ENCODE results near the gene DDC. TPM values are rescaled to one million over a fixed set of nuclear protein-coding genes. Genes with fewer than 3 reads are reported as not detected.
"Not testable (repeated sequence)": the region's sequence is repeated elsewhere in the genome, so short reads cannot be mapped to it uniquely, and the experiment has no call there.

Gene DDC
- total RNA-seq, 1 donor from 2014 or later = 0.82 TPM

DNA sequence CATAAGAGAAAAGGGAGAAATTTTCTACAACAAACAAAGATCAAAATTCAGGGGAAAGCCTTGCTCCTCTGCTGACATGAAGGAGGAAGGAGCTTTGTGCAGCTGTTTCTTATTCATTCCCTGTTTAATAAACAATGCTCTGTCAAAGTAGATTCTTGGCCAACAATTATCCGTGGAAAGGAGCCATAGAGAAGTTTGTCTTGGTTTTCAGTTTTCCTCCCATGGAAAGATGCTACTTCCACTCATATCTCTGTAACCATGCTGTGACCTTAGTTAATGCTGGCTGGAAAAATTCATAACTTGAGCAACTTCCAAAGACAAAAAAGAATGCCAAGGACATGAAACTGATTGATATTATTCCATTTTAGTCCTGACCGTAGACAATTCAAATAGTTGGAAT, 8.1 kb downstream of the DDC start:
- DNase-seq (ENCODE audit: low spot score in 2 of 2) = no peak
- no peak for FAIRE-seq

GRCh38 chr7:50556247-50556991, 8.8 kb downstream of the DDC start:
- FAIRE-seq (no peak), DNase-seq (ENCODE audit: low spot score in 2 of 2) (no peak)

DNA sequence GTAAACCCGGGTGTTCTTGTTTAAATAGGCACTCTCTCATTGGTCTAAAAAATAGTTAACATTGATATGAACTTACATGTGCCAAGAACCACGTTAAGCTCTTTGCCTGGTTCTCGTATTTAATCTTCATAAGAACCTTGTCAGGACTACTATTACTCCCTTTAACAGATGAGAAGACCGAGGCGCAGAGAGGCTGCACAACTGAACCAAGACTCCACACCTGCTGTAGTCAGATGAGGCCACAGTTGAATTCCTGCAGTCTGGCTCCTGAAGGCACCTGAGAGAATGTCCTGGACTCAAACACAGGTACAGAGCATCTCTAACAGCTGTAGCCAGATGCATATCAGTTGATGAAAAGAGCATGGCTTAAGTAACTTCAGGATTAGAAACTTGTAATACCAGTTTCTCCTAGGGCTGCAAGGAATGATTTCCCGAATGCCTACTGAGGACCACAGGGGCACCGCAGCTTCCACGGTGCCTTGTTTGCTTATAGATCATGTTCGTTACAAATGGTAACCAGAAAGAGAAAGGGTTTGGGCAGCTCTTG, 9.5 kb downstream of the DDC start:
- DNase-seq (ENCODE audit: low spot score in 2 of 2) = no peak
- FAIRE-seq = no peak

GRCh38 chr7:50554431-50555322, 10.5 kb downstream of the DDC start:
- FAIRE-seq (no peak), DNase-seq (ENCODE audit: low spot score in 2 of 2) (no peak)

DNA sequence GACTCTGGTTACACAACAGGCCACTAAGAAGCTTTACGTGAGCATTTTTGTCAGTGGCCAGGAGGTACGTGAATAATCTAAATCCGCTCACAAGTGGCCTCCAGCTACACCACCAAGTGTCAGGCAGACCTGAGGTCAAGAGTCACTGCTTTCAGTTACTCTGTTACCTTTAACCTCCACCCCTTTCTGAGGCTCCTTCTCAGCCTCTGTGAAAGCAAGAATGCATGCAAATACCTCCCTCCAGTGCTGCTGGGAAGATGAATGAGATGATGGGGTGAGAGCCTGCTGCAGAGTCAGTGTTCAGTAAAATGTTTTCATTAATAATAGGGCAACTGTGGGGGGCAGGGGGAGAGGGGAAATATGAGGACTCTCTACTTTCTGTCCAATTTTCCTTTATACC, 11.2 kb downstream of the DDC start:
- FAIRE-seq = no peak
- DNase-seq (ENCODE audit: low spot score in 2 of 2) = no peak

DNA sequence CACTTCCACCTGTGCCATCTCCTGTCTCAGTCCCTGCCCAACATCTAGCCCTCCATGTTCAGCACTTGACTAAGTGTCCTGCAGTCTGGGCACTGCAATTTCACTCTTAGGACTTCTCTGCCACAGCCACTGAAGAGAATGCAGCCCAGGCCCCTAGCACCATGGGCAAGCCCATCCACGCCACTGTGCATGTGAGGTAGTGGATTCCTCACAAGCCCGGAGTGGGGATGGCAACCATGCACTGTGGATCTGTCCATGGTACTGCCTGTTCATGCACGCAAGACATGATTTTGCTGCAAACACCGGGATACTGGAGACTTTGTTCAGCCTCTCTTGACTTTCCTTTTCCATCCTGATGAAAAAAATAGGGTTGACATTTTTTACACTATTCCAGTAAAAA, 12.3 kb downstream of the DDC start:
- DNase-seq (ENCODE audit: low spot score in 2 of 2) = no peak
- FAIRE-seq = no peak

- no peak for DNase-seq (ENCODE audit: low spot score in 2 of 2)
- FAIRE-seq = no peak
Observed at GRCh38 chr7:50552139-50552538, 13.1 kb downstream of the DDC start.

DNA sequence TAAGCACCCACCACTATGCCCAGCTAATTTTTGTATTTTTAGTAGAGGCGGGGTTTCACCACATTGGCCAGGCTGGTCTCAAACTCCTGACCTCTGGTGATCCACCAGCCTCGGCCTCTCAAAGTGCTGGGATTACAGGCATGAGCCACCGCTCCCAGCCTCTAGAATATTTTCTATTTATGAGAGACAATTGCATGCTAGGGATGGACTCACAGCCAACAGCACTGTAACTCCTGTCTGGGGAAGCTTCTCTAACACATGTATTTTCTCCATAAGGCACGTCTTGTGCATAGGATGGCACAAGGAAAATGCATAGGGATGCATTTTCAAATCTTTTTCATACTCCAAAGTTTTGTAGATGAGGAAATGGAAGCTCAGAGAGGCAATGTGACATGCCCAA, 19.6 kb downstream of the DDC start:
- not testable (repeated sequence) for DNase-seq (ENCODE audit: low spot score in 2 of 2); FAIRE-seq

DNA sequence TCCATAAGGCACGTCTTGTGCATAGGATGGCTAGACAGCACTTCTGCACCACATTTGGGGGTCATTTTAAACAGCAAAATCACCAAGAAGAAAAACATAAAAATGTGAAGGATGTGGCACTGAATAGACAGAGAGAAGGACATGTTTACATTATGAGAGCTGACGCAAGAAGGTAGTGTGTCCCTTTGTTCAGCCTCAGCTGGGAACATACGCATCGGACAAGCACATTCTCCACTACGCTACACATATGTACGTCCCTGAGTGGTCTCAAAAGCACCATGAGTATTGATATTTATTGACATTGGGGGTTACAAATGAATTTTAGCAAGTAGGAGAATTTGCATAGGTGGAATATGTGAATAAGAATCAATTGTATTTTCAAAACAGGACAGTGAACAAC, 20.2 kb downstream of the DDC start:
- FAIRE-seq (no peak), DNase-seq (ENCODE audit: low spot score in 2 of 2) (no peak)

DNA sequence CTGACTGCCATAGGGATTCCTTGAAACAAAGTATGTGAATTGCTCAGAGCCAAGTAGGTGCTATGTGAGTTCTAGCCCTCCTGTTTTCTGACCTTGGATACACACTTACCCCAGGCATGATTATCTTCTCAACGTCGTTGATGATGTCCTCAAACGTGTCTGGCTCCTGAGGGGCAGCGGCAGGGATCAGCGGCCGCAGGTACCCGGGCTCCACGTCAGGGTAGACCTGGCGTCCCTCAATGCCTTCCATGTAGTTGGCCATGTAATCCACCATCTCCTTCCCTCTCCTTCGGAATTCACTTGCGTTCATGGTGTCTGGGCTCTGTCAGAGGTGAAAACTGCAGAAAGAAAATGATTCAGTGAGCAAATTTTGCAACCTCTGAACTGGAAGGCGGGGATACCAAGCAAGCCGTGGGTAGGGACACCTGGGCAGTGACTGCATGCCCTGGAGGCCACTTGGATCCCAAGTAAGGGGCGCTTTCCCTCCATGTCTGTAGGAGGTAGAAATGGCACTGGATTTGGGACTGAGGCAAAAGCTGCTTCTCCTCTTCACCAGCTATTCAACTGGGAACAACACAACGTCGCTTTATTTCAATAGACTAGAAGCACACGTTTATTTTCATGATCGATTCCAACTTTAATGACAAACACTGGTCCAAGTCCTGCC, 21.3 kb downstream of the DDC start:
- DNase-seq (ENCODE audit: low spot score in 2 of 2) = no peak
- FAIRE-seq = no peak

DNA sequence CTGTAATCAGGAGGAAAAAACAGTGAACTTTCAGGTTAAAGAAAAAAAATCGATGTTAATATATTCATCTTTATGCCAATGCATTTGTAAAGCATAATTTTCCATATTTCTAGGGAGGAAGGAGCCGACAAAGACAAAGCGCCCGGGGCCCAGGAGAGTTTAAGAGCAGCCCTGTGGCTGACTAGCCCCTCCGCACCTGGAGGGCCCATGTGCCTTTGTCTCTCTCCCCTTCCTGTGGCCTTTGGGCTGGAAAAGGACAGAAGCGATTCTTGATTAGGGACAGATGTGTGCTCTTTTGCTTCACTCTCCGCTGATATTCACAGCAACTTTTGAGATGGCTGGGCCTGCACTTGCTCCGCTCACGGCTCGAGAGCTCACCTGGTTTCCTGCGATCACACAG, 23.1 kb downstream of the DDC start:
- DNase-seq (ENCODE audit: low spot score in 2 of 2) (no peak), FAIRE-seq (no peak)

DNA sequence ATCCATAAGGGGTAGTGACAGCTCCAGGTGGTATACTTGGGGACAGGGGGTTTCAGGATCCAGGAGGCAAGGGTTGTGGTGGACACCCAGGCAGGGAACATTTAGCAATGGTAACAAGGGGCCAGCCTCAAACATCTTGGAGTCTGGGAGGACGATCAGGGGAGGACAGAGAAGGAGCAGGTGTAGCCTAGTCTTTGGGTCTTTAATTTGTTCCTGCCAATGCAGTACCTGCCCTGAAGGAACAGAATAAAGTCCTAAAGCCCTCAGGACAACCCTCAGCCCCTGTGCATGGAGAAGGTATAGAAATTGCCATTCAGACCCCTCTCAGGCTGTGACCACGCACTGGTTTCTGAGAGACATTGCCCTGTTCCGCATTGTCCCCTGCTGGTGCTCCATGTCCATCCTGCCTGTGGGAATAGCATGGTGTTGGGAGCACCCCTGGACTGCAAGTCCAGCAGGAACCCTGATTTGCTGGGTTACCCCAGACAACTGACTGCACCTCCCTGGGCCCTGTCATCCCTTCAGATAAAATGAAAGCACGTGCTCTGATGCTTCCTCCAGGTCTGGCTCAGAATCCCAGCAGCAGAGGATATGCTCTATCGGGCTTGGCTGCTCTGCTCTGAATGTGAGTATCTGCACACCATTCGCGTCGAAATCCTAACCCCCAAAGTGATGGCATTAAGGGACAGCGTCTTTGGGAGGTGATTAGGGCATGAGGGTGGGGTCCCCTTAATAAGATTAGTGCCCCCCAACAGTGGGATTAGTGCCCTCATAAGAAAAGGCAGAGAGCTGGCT, 24.2 kb downstream of the DDC start:
- FAIRE-seq = no peak

DNA sequence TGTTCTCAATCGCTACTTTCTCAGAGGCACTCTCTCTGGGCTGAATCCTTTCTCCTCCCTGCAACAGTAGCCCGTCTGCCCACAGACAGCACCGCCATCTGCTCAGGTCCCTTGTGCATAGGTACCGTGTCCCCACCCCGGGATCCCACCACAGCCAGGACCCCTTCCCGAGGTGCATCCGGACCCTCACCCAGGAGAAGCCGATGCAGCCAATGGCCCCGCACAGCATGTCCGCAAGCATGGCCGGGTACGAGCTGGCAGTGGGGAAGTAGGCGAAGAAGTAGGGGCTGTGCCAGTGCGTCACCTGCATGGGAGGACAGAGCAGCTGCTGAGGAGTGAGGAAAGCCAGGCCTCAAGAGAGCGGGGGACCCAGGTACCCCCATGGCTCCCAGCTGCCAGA, 25.5 kb downstream of the DDC start:
- FAIRE-seq (no peak), DNase-seq (ENCODE audit: low spot score in 2 of 2) (no peak)

More for the DNA sequence above, 24.2 kb downstream of the DDC start:
- no peak for DNase-seq (ENCODE audit: low spot score in 2 of 2)

GRCh38 chr7:50538478-50538877, 26.7 kb downstream of the DDC start:
- FAIRE-seq (no peak), DNase-seq (ENCODE audit: low spot score in 2 of 2) (no peak)

DNA sequence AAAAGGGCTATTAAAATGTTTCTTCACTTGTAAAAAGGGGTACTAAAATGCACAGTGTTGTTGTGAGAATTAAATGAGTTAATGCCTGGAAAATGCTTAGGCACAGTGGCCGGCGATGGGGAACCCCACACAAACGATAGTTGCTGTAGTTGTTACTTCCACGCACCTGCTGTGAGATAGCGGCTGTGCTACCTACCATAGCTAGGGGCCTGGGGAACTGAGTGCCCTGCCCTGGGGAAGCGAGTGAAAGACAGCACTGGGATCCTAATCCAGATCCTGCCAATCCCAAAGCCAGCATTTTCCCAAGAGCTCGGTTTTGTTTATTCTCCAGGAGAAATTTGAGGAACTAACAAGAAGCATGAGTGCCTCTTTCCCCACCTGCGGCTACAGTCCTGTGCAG, 27.8 kb downstream of the DDC start:
- DNase-seq (ENCODE audit: low spot score in 2 of 2) (no peak), FAIRE-seq (no peak)

DNA sequence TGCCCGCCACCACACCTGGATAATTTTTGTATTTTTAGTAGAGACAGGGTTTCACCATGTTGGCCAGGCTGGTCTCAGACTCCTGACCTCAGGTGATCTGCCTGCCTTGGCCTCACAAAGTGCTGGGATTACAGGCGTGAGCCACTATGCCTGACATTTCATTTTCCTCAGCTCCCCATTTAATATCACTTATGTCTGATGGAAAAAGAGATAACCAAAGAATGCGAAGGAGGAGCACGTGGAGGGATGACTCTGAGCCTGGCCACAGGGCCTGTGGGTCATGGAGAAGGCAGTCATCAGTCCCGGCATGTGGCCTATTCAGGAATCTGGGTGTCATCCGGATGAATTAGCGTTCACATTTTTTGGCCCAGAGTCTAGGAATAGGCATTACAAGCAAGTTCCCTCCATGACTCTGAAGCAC, 29.9 kb downstream of the DDC start:
- FAIRE-seq; DNase-seq (ENCODE audit: low spot score in 2 of 2): not testable (repeated sequence)

- FAIRE-seq (no peak), DNase-seq (ENCODE audit: low spot score in 2 of 2) (no peak)
Observed at GRCh38 chr7:50534690-50535290, 30.4 kb downstream of the DDC start.

DNA sequence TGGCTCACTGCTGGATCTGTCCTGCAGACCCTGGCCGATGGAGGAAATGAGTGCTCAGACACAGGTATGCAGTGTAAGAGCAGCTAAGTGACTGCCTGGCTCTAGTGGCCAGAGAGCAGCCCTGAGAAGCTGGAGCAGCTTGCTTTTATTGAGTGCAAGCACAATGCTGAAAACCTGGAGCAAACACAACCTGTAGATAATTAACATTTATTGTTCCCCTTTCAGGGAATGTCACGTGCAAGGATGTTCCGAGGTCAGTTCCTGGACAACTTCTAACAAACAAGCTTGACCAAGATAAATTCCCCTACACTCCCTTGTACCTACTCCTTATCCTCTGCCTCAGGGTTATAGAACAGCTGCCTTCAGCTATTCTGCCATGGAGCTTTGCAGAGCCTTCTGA, 31.3 kb downstream of the DDC start:
- FAIRE-seq = no peak

DNA sequence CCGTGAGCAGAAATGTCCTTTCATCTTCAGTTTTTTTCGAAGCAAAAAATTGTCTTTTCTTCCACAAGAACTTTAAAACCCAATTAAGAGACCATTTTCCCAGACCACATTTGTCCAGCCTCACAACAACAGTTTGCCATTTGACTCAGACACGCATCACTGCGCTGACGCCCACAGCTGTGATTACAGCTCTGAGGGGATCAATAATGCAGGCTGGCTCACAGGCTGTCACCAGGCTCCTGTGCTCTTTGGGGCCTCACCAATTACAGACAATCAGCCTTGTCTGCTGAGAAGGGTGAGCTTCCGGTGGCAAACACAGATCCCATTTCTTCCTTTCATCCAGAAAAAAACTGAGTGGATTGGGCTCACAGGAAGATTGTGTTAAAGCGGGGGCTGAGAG, 33.3 kb downstream of the DDC start:
- DNase-seq (ENCODE audit: low spot score in 2 of 2) (no peak), FAIRE-seq (no peak)

More for the DNA sequence above, 31.3 kb downstream of the DDC start:
- no peak for DNase-seq (ENCODE audit: low spot score in 2 of 2)
